Cardiac fibroblast (primary cell): ENCODE results near the gene RAB21.
A peak's percentile ranks its signal among the peaks of the same experiment; 100 is the strongest.

ENCODE experiments used
- DNase-seq, 2 donors: peaks; one replicate each; pipeline versions ENCODE4 v3.0.0 to v3.0.0-alpha.2; 2010; ENCODE audit warnings: low read depth in 2 of 2
- H3K4me3 ChIP-seq, 2 donors: replicated peaks in 1 of 2; 1 replicate in 1 of 2; 2 replicates in 1 of 2; pipeline ENCODE4 v1.5.1; 2011; ENCODE audit warnings: low read depth in 2 of 2, low read length in 2 of 2, mild to moderate bottlenecking in 2 of 2, moderate library complexity in 1 of 2
- CTCF ChIP-seq: IDR thresholded peaks from one replicate; pipeline ENCODE4 v1.5.1; 2011; ENCODE audit warnings: low read depth, mild to moderate bottlenecking, low read length, inconsistent platforms

The RAB21 gene

GRCh38 chr12:71780237-71780822, 25.7 kb downstream of the RAB21 start:
- H3K4me3 ChIP-seq: no peak overlapping the region
- peak; percentile 60 to 68 for DNase-seq
- peak; percentile 71 for TF ChIP-seq CTCF

GRCh38 chr12:71782017-71782416, 27.4 kb downstream of the RAB21 start:
- no peak for TF ChIP-seq CTCF
- no peak for DNase-seq
- no peak overlapping the region for H3K4me3 ChIP-seq

GRCh38 chr12:71786829-71787228, 32.2 kb downstream of the RAB21 start:
- H3K4me3 ChIP-seq: no peak overlapping the region
- no peak for TF ChIP-seq CTCF
- no peak for DNase-seq

GRCh38 chr12:71787580-71787979, 32.9 kb downstream of the RAB21 start:
- no peak for DNase-seq

GRCh38 chr12:71790331-71790730, 35.7 kb downstream of the RAB21 start:
- no peak for DNase-seq
- no peak for TF ChIP-seq CTCF
- no peak overlapping the region for H3K4me3 ChIP-seq

More at GRCh38 chr12:71787580-71787979, 32.9 kb downstream of the RAB21 start:
- TF ChIP-seq CTCF: no peak
- H3K4me3 ChIP-seq: no peak overlapping the region

- no peak for DNase-seq
- H3K4me3 ChIP-seq: no peak overlapping the region
- TF ChIP-seq CTCF: no peak
These were observed 36.9 kb downstream of the RAB21 start for GRCh38 chr12:71791473-71792150.
